Renal cortical epithelial cell (primary cell): ENCODE data around the gene VEZT. TPM values are rescaled to one million over a fixed set of nuclear protein-coding genes. Genes with fewer than 3 reads are reported as not detected.
"Not testable (repeated sequence)": the region's sequence is repeated elsewhere in the genome, so short reads cannot be mapped to it uniquely, and the experiment has no call there.

Source experiments
- DNase-seq: peaks from one replicate; pipeline ENCODE4 v3.0.0-alpha.2; 2011; ENCODE audit warnings: low read depth
- total RNA-seq: library from RNA; depleted of rRNA; stranded (reverse); fragments of >200 nt; gene quantifications from 2 replicates; pipeline ENCODE4 v1.2.3, GENCODE V29; 2014

VEZT gene, protein sequence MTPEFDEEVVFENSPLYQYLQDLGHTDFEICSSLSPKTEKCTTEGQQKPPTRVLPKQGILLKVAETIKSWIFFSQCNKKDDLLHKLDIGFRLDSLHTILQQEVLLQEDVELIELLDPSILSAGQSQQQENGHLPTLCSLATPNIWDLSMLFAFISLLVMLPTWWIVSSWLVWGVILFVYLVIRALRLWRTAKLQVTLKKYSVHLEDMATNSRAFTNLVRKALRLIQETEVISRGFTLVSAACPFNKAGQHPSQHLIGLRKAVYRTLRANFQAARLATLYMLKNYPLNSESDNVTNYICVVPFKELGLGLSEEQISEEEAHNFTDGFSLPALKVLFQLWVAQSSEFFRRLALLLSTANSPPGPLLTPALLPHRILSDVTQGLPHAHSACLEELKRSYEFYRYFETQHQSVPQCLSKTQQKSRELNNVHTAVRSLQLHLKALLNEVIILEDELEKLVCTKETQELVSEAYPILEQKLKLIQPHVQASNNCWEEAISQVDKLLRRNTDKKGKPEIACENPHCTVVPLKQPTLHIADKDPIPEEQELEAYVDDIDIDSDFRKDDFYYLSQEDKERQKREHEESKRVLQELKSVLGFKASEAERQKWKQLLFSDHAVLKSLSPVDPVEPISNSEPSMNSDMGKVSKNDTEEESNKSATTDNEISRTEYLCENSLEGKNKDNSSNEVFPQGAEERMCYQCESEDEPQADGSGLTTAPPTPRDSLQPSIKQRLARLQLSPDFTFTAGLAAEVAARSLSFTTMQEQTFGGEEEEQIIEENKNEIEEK
- total RNA-seq = 156 and 176 TPM in 2 replicates

DNA sequence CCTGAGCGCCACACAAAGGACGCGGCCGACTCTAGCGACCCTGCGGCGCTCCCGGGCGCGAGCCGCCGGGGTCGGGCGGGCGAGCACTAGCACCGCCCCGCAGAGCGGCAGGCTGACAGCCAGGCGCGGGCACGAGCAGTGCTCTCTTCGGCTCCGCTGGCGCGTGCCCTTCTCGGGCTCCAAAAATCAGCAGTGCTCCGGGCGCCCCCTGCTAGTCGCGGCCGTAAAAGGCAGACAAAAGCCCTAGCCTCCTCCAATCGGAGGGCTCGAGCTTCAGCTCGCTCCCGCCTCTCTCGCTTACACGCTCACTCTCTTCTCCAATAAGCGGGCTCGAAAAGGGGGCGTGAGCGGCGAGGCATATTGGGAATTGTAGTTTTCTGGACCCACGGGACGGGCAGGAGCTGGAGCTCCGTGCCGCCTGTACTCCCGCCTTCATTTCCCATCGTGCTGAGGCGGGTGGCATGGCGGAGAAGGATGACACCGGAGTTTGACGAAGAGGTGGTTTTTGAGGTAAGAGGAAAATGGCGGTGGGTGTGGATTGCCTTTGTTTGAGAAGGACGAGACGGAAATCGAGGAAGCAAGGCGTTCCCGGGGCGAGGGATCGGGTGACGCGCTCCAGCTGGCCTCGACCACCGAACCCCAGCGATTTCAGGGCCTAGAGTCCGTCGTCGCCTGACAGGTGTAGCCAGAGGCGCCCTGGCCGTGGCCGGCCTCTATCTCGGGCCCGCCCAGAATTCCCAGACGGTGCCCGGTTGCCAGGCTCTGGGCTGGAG is at the start of gene VEZT, which contains the start of gene FGD6:
TSS of gene VEZT (plus strand) at position 431 of the 773 bp plus-strand sequence. CDS start at position 475, 44 bp downstream.
TSS of gene FGD6 (minus strand) at position 91 of the 773 bp plus-strand sequence. CDS start 227 bp downstream, outside the sequence.
- DNase-seq = peak; percentile 96

DNA sequence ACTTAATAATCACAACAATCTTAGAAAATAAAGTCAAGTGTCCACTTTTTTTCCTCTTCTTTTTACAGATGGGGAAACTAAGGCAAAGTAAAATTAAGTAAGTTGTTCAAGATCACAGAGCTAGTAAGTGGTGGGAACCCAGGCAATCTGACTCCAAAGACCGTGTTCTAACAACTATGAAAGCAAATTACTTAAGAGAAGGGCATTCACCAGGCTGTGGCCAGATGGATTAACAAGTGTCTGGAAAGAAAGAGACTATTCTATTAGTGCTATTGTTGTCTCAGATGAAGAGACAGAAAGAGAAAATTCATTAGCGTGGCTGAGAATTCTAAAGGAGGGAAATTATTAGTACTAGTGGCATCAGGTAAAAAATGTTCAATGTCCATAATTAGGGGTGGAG is 48.9 kb upstream of the VEZT start:
- DNase-seq = peak; percentile 50

DNA sequence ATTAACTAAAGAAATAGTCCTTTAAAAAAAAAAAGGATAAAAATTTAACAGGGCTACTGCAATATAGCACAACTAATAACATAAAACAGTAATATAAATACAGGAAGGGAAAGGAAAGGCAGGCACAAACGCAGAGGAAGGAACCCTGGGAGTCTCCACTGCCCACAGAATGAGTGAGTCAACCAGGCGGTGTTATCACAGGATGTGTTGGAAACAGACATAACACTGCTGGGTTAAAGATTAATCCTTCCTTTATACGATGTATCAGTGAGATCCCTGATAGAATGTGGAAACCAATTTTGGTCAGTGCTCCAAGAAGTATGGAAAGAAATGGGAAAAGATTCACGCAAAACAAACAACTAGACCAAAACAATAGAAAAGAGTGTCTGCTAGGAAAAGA is 48.2 kb upstream of the VEZT start:
- DNase-seq = peak; percentile 98

DNA sequence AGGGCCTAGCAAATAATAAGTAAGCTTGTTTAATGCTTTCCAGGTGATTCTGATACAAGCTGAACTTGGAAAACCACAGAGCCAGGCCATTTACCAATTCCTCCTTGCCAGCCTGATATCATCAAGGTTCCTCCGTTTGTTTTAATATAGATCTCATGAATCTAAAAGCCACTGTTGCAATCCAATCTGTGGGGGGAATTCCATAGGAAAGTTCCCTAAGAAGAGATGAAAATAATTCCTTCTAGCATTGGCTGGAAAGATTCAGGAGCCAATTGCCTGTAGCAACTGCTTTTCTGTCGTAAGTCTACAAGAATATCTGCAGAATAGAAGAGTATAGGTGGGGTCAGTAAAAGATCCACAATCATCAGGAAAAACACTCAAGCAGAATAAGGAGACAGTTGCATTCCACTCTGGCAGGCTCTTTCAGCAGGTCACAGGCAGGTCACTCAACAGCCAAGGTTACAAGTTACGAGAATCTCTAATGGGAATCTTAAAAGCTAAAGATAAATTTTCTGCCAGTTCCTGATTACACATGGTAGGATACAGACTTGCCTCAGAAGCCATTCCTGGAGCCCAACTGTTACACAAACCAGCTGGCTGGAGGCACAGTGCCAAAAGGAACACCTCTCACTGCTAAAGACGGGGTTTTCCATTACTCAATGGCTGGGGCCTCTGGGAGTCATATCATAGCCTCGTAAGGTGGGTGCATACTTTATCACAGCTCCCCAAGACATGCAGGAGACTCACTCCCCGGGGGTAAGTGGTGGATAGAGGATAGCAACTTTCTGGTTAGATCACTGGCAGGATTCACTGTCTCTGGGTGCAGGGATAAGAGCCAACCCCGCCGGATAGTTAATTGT is 44.0 kb upstream of the VEZT start:
- DNase-seq = peak; percentile 91

DNA sequence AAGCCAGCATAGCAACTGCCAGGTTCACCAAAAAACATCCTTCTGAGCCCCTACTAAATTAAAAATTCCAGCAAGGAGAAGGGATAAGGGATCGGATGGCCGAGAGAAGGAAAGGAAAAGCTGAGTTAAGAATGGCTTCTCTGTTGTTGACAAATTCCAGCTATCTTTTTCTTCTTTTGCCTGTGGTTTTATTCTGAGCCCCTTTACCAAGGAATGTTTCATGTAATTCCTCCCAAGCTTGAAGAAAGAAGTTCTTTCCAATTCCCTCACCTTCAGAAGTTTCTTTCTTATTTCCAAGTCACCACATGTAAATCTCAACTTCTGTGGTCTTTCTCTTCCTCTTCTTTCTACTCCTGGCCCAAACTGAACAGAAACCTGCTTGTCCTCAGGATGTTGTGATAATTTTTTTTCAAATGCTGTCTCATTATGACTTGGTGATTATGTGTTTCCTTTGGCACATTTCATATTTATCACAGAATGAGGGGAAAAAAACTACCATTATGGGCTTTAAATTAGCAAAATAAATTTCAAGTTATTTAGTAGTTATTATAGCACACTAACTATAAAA is 40.3 kb upstream of the VEZT start:
- no peak for DNase-seq

DNA sequence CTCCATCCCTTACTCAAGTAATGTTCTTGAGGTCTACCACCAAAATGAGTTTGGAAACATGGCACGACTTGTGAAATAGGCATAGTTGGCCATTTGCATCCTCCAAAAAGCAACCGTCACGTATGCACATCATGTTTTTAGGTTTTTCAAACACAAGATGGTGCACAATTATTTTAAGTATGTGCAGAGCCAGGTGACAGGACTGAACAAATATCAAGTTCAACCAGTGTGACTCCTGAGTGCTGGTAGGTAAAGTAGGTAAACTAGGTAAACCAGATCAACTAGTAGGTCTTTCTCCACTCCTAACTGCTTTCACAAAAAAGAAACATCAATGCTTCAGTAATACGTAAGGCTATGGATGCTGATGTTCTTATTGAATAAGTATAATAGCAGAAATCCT is 39.5 kb upstream of the VEZT start:
- no peak for DNase-seq

DNA sequence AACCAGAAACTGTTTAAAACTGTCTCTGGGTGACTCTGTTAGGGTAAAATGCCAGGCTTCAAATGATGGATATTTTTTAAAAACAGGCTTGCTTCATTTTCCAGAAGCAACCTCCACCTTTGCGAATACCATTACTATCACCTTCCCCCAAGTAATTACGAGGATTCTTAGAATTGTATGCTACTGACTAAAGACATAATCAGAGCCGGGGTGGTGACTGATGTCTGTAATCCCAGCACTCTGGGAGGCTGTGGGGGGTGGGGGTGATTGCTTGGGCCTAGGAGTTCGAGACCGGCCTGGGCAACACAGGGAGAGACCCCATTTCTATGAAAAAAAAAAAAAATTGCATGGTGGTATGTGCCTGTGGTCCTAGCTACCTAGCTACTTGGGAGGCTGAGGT is 38.6 kb upstream of the VEZT start:
- no peak for DNase-seq

DNA sequence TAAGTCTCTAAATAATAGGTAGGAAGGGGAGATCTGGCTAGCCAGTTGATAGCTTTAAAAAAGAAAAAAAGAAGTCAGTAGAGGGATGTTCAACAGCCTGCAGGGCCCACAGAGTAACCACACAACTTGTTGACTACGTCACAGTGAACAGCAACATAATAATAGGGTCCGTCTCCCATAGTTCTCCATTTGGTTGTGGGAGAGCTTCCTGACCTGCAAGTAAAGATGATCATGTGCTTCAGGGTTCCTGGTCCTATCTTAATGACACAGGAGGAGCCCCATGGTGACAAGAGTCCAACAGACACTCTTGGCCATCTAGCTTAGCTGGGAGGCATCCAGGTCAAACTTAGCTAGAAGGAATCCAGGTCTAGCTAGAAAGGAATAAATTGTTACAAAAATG is 36.5 kb upstream of the VEZT start:
- DNase-seq = no peak

DNA sequence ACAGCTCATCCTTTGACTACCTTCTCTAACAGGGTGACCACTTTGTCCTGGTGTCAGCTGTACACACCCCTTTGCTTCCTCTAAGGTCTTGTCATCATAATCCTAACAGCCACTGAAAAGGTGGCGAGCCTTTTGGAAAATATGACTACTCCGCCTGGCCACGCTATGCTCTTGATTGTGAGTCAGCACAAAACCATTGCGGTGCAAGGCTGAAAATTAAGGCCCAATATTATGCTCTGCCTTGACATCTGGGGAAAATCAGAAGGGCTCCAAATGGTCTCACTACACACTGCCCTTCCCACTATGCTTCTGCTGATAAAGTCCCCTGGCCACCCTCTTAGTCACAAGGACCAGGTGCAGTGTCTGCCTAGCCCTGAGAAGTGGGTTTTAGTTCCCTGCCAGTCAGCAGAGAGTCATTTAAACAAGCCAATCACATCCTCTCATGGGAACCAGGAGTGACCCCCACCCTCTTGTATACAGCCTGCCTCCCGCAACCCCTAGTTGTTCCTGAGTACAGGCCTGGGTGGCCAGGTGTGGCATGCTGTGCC is 34.7 kb upstream of the VEZT start:
- DNase-seq = peak; percentile 47

DNA sequence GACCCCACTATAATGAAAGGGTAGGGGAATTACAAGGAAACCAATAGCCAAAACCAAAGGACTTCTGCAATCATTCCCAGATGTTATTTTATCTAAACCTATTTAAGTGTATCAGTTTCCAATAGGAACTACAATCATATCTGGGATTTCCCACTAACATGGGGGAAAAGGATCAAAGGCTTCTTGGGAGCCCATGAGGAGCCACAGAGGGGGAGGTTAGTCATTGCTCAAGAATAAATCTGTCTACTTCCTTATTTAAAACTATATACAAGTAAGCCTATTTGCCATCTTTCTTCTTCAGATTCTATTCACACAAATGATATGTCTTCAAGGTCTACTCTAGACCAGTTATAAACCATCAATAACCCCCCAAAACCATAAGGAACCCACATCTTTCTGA is 33.5 kb upstream of the VEZT start:
- no peak for DNase-seq

DNA sequence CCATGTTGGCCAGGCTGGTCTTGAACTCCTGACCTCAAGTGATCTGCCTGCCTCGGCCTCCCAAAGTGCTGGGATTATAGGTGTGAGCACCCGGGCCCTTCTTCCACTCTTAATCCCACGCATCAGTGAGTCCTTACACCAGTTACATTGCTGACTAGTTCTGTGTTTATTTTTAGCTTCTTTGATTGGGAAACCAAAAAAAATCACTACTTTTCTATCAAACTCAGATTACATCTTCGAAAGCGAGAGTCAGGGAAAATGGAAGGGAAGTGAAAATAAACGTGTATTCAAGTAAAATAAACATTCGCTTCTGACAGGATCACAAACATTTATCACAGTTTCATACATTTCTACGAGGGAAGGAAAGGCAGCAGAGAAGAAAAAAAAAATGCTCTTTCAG is 32.5 kb upstream of the VEZT start:
- no peak for DNase-seq

DNA sequence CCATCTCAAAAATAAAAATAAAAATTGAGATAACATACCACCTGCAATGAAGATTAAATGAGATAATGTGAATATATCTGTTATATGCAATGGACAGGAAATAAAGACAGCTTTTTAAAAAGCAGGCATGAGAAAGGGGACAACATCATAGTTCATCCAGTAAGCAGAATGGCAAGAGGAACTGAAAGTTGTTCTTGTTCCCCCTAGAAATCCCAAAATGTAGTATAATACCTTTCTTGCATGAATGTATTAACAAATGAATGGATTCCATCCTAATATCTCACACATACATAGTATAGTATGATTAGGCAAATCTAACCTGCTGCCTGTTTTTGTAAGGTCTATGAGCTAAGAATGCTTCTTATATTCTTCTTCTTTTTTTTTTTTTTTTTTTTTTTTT is 31.8 kb upstream of the VEZT start:
- no peak for DNase-seq

DNA sequence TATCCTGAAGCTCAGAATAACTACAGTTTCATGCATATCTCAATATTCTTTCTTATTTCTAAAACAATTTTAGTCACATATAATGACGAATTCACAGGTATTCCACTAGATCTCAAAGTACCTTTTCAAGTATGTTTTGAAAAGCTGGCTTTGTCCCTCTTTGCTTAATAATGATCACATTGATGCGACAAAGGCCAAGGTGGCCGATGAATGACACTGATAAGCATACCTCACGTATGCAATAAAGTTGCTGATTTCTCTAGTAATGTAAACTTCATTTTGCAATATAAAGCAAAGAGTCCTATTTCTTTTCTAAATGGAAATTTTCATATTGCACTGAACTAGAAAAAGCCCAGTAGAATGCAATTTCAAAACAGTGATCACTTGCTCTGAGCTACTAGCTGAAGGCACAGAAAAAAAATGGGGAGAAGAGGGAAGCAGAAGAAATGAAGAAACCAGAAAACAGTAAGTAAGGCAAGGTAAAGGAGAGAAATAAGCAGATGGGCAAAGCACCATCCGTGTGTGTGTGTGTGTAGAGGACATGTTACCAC is 29.7 kb upstream of the VEZT start:
- DNase-seq = no peak

DNA sequence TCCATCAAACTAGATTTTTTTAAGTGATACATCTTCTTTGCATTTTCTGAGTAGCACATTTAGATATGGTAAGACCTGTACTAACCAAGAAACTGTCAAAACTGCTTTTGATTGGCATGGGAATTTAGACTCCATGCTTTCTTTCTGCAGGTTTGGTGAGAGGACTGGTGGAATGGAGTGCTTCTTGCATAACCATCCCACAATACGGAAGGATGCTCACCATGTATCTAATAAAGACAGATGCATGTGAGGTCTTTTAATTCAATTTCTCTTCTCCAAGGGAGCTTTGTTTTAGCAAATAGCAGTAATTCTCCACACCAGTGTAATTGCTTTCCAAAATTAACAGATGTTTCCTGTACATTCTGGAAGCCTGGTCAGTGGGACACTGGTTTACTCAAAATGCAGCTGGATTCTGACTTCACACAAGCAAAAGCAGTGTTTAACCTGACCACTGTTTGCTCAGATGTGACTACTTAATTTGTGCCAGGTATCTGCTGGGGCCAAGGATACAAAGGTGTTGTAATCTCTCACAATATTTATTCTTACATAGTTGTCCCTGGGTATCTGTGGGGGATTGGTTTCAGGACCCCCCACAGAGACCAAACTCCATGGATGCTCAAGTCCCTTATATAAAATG is 26.4 kb upstream of the VEZT start:
- no peak for DNase-seq

DNA sequence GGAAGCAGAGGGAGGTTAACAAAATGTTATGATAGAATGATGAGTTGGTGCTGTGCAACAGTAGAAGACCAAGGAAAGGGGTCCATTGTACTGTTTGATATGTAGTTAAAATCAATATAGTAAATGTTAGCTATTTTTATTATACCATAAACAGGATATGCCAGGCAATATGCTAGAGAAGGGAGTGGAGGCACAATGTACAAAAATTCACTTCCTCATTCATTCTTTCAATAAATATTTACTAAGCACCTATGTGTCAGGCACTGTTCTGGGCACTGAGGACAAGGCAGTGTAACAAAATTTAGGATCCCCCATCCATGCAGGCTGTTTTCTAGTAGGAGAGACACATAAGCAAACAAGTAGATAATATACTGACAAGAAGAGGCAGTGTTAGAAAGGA is 25.3 kb upstream of the VEZT start:
- no peak for DNase-seq

DNA sequence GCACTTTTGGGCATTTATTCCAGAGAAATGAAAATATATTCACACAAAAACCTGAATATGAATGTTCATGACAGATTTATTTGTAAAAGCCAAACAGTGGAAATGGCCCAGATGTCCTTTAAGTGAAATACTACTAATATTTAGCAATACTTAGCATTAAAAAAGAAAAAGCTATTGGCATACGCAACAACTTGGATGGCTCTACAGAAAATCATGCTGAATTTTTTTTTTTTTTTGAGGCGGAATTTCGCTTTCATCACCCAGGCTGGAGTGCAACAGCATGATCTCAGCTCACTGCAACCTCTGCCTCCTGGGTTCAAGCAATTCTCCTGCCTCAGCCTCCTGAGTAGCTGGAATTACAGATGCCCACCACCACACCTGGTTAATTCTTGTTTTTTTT is 24.5 kb upstream of the VEZT start:
- DNase-seq = no peak

DNA sequence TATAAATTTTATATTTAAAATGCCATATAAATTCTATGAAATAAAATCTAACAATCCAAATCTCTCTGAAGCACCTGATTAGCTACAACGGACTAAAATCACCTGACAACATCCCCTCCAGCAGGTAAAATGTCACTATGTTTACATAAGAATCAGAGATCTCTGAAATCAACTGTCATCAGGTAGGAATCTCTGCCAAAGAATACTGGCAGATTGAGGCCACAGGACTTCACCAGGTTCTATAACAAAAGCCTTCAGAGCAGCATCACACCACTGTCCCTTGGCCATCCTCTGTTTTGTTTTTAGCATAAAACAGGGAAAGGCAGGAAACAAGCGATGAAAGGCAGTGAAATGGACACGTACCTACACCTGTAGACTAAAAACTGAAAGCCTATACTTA is 22.5 kb upstream of the VEZT start:
- no peak for DNase-seq

DNA sequence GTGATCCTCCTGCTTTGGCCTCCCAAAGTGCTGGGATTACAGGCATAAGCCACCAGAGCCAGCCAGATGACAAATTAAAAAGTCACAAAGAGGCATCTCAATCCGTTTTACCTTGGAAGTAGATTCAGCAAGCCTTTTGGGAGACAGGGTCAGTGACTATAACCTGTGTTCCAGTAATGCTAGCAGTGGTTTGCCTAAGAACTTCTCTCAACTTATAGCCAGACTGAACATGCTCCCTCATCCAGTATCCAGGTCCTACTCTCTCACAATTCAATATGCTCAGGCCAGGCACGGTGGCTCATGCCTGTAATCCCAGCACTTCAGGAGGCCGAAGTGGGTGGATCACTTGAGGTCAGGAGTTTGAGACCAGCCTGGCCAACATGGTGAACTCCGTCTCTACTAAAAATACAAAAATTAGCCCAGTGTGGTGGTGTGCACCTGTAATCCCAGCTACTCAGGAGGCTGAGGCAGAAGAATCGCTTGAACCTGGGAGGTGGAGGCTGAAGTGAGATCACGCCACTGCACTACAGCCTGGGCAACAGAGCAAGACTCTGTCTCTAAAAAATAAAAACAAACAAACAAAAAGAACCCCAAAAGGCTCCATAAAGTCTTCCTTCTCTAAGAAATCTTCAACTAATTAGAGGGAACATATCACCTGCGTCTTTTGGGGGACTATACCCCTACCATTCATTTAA is 20.6 kb upstream of the VEZT start:
- DNase-seq = not testable (repeated sequence)

DNA sequence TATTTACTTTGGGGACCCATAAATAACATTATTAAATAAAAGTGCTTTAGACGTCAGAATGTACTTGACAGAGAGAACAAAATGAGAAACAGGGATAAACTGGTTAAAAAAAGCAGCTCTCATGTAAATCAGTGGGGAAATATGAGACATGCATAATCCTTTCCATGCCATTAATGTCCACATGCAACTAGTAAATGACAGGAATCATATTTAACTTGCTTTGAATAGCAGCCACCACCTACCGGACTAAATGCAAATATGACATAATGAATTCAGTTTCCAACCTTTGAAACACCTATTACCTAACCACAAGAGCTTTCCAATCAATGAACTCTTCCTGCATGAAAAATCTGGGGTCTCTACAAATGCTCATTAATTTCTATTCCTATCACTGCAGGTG is 20.0 kb upstream of the VEZT start:
- no peak for DNase-seq
